Ishikawa (cell line): ENCODE measurements around the gene GPN2.

Experiments
- CEBPB ChIP-seq: IDR thresholded peaks from 2 replicates; pipeline ENCODE4 v1.6.1; 2012
- CREB1 ChIP-seq: IDR thresholded peaks from 2 replicates; pipeline ENCODE4 v1.6.1; 2012; ENCODE audit warnings: low read depth
- EGR1 ChIP-seq: IDR thresholded peaks from 2 replicates; pipeline ENCODE4 v1.6.1; 2012
- EP300 ChIP-seq: IDR thresholded peaks from 2 replicates; pipeline ENCODE4 v1.6.1; 2012; ENCODE audit warnings: borderline replicate concordance
- FOXM1 ChIP-seq: IDR thresholded peaks from 2 replicates; pipeline ENCODE4 v1.6.1; 2012; ENCODE audit warnings: low read depth, borderline replicate concordance
- MAX ChIP-seq: IDR thresholded peaks from 2 replicates; pipeline ENCODE4 v1.6.1; 2012
- NFIC ChIP-seq: IDR thresholded peaks from 2 replicates; pipeline ENCODE4 v1.6.1; 2012
- RAD21 ChIP-seq: IDR thresholded peaks from 2 replicates; pipeline ENCODE4 v1.6.1; 2012; ENCODE audit warnings: low read depth
- REST ChIP-seq: IDR thresholded peaks from 2 replicates; pipeline ENCODE4 v1.6.1; 2012; ENCODE audit warnings: low read depth, mild to moderate bottlenecking
- TAF1 ChIP-seq: IDR thresholded peaks from 2 replicates; pipeline ENCODE4 v1.6.1; 2012; ENCODE audit warnings: low read depth, mild to moderate bottlenecking
- TCF12 ChIP-seq: IDR thresholded peaks from 2 replicates; pipeline ENCODE4 v1.6.1; 2012; ENCODE audit warnings: low read depth
- TEAD4 ChIP-seq: IDR thresholded peaks from 2 replicates; pipeline ENCODE4 v1.6.1; 2012
- USF1 ChIP-seq: IDR thresholded peaks from 2 replicates; pipeline ENCODE4 v1.6.1; 2012
- YY1 ChIP-seq: IDR thresholded peaks from 2 replicates; pipeline ENCODE4 v1.6.1; 2012; ENCODE audit warnings: low read depth
- ZBTB7A ChIP-seq: IDR thresholded peaks from 2 replicates; pipeline ENCODE4 v1.6.1; 2012; ENCODE audit warnings: low read depth

GPN2 gene

GRCh38 chr1:26848499-26848898 lies 41.6 kb downstream of the GPN2 start:
- TF ChIP-seq USF1 (no peak), YY1 (no peak), TCF12 (no peak)

GRCh38 chr1:26844424-26845196 lies 45.5 kb downstream of the GPN2 start:
- no peak for TF ChIP-seq FOXM1
- no peak for TF ChIP-seq USF1
- no peak for TF ChIP-seq EGR1
- no peak for TF ChIP-seq ZBTB7A
- no peak for TF ChIP-seq EP300
- TF ChIP-seq TEAD4 = no peak
- TF ChIP-seq CREB1 = no peak

GRCh38 chr1:26839779-26840178 lies 50.3 kb downstream of the GPN2 start:
- TF ChIP-seq TCF12 (no peak), TEAD4 (no peak), EP300 (no peak), CEBPB (no peak), TAF1 (no peak), RAD21 (no peak), CREB1 (no peak), FOXM1 (no peak), REST (no peak), ZBTB7A (no peak), MAX (no peak), USF1 (no peak), EGR1 (no peak)

- TF ChIP-seq FOXM1 (no peak), YY1 (no peak), ZBTB7A (no peak), CEBPB (no peak), USF1 (no peak), REST (no peak), TCF12 (no peak), RAD21 (no peak), CREB1 (no peak), TEAD4 (no peak), MAX (no peak)
These were observed 50.8 kb downstream of the GPN2 start for GRCh38 chr1:26839339-26839722.

- TF ChIP-seq TCF12 (no peak), NFIC (no peak), EP300 (no peak), ZBTB7A (no peak), EGR1 (no peak), USF1 (no peak), MAX (no peak), TAF1 (no peak), RAD21 (no peak), REST (no peak), FOXM1 (no peak), CREB1 (no peak), CEBPB (no peak), YY1 (no peak), TEAD4 (no peak)
These were observed 51.4 kb downstream of the GPN2 start for GRCh38 chr1:26838474-26839338.
